GM19397 (cell line): ENCODE results near the gene CNTNAP5.

Source experiments
- ATAC-seq: cut with Tn5 transposase; IDR thresholded peaks from one replicate; pipeline ENCODE4 v1.9.1; 2021; ENCODE audit warnings: mild to moderate bottlenecking, moderate library complexity; ENCODE audit not compliant: unreplicated experiment

The CNTNAP5 gene

GRCh38 chr2:124875627-124876244 is 850.6 kb downstream of the CNTNAP5 start:
- no peak for ATAC-seq

DNA sequence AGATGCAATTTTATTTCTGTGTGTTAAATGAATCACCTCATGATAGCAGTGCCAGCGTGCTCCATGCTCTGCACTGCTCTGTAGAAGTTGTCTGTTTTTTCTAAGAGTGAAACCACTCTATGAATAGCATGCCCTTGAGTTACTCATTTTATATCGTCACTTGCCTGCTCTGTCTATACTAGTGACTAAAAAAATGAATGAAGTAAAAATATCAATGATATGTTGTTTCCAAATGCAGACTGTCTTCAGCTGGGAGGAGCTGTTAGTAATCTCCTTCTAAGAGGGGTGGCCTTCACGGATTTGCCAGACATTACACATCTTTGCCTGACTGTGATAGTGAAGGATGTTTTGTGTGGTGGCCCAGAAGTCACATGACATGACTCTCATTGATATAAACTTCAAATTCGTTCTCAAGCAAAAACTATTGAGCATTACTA is 852.1 kb downstream of the CNTNAP5 start:
- ATAC-seq, result no peak

DNA sequence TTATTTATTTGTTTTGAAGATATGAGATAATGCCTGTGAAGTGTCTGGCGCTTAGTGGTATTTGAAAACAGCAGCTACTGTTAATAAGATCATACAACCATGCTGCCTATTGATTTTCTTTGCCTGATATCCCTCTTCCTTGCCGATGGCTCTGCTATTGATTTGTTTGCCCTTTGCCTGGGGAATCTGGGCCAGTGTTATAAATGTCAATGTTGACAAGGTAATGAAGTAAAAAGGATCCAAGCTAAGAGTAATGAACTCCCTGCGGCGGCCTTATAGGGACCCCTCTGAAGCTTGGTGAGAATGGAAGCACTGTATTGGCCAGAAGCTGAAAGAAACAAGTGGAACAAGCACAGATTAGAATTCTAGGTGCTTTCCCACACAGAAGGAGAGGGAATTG is 854.6 kb downstream of the CNTNAP5 start:
- ATAC-seq, result no peak

DNA sequence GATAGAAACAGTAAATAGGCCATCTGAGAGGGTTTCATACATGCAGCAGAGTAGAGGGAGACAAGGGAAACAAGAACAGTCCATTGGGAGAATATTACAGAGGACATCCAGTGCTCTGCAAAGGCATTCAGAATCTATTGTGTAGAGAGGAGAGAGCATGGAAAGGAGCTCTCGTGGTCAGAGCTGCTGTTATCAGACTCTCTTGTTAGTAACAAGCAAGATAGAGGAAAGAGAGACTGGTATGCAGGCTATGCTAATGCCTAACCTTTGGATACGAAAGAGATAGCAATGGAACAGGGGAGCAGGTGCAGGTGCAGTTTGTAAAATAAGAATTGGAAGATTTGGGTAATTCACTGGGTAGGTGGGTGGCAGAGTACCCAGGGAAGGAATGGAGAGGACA is 855.9 kb downstream of the CNTNAP5 start:
- ATAC-seq, result no peak

DNA sequence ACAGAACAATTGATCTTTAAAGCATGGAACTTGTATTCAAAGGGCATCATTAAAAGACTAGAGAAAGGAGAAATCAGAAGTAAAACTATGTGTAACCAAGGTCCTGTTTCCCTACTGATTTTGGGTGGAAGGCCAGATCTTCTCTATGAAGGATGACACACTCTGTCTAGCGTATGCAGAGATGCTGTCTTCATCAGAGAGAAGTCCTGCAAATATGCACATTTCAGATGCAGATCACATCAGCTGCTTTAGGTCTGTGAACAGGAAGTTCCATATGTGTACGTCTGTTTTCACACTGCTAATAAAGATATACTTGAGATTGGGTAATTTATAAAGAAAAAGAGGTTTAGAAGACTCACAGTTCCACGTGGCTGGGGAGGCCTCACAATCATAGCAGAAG is 857.3 kb downstream of the CNTNAP5 start:
- no peak for ATAC-seq

DNA sequence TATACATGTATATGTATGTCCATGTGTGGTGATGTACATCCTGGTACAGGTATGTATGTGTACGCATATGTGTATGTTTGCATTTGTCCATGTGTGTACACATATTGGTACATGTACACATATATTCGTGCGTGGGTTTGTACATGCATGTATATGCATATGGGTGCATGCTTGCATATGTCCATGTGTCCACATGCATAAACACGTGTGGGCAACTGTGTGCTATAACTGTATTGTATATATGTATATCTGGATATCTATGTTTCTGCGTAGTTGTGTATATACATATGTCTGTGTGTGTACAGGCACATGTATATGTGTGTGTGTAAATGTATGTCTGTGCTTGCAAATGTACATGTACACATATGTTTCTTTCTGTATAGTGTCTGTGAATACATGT is 858.5 kb downstream of the CNTNAP5 start:
- ATAC-seq, result no peak

- ATAC-seq, result no peak
These were observed 859.2 kb downstream of the CNTNAP5 start for GRCh38 chr2:124884315-124884714.

DNA sequence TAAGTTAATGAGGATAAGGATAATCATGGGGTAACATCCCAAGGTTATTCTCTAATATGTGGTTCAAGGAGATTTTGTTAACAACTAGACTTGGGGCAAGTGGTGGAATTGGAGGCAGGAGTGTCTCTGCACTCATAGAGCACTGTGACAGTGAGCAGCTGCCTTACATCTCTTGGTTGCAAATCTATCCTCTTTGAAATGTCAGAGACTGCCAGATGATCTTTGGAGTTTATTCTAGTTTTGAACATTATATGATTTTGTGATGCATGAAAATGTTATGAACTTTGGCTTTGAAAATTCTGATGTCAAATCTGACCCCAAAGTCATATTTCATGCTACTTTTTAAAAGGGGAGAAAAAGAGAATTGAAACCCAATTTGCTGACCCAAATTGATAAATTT is 861.1 kb downstream of the CNTNAP5 start:
- no peak for ATAC-seq

GRCh38 chr2:124887466-124887865 is 862.4 kb downstream of the CNTNAP5 start:
- ATAC-seq, result no peak

DNA sequence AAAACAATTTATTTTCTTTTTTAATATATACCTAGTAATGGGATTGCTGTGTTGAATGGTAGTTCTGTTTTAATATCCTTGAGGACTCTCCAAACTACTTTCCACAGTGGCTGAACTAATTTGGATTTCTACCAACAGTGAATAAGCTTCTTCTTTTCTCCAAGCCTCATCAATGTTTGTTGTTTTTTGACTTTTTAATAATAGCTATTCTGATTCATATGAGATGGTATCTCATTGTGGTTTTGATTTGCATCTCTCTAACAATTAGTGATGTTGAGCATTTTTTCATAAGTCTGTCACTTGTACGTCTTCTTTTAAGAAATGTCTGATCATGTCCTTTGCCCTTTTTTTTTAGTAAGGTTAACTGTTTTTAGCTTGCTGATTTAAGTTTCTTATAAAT is 863.3 kb downstream of the CNTNAP5 start:
- ATAC-seq, result no peak

DNA sequence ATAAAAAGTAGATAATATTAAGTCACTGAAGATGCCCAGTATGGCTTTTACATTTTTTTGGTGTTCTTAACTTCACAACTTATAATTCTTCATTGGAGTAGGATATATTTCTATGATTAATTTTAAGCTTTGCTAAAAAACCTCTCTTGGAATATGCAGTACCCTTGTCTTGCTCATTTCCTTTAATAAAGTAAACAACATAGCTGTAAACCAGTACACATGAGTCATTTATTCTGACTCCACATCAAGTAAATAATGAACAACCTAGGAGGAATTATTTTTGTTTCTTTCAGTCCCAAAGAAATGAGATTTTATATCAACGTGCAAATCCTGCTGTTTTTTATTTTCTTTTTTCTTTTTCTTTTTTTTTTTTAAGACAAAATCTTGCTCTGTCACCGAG is 869.1 kb downstream of the CNTNAP5 start:
- ATAC-seq, result no peak

- no peak for ATAC-seq
These were observed 873.7 kb downstream of the CNTNAP5 start for GRCh38 chr2:124898827-124899226.

DNA sequence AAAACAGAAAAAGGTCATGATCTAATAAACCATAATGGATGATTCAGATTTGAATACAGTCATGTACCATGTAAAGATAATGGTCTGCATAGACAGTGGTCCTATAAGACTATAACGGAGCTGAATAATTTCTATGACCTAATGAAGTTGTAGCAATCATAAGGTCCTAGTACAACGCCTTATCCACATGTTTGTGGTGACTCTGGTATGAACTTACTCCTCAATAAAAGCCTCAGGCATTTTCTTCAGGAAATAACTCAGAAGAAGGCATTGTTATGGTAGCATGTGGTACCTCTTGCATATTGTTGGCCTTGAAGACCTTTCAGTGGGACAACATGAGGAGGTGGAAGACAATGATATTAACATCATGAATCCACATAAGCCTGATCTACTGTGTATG is 883.3 kb downstream of the CNTNAP5 start:
- ATAC-seq, result no peak

GRCh38 chr2:124911560-124911959 is 886.5 kb downstream of the CNTNAP5 start:
- no peak for ATAC-seq

- ATAC-seq, result no peak
These were observed 888.8 kb downstream of the CNTNAP5 start for GRCh38 chr2:124913868-124914267.

DNA sequence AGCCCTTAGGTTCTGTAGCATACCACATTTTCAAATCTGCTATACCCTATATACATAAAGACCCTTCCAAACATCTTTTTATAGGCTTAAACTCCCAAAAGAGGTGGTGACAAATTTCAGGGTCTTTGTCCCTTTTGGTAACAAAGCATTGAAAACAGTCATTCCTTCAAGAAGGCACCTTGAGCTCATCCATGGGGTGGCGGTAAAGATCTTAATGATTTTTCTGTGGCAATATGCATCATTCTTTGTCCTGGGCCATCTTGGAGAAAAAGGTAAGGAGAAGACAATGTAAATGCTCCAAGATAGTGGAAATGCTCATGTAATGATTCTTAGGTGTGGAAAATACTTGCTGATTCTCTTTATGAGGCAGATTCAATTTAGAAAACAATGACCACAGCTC is 890.5 kb downstream of the CNTNAP5 start:
- no peak for ATAC-seq

DNA sequence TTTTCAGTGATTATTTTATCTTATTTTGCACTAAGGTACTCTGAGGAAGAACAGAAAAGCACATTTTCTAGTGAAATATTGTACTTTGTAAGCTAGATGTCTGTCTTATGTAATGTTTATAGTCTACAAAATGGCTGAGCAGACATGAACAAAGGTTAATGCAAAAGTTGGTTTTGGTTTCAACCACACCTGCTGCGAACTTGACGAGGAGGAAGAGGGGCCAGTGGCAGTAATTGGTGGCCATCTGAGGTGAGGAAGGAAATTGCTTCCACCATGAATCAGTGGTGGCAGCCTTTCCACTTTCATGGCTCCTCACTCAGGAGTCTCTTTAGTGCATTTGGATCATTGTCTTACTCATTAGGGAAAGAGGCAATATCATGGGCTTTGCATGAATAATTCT is 894.2 kb downstream of the CNTNAP5 start:
- no peak for ATAC-seq

- no peak for ATAC-seq
These were observed 895.4 kb downstream of the CNTNAP5 start for GRCh38 chr2:124920448-124920847.

DNA sequence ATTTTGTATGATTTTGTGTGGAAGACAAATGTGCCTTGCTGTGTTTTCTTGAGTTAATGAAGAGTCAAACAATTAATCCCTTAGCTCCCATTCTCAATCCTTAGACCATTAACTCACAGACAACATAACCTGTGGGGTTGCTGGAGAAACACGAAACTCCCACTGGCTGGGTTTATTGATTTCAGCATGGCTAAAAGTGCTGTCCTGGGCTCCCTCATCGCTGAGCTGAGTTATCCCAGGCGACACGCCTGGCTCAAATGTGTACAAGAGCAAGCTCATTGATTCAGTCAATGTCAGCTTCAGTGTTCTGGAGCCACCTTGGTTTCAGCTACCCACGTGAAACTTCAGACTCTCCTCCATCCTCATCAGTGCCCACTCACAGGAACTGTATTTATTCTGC is 896.1 kb downstream of the CNTNAP5 start:
- no peak for ATAC-seq

DNA sequence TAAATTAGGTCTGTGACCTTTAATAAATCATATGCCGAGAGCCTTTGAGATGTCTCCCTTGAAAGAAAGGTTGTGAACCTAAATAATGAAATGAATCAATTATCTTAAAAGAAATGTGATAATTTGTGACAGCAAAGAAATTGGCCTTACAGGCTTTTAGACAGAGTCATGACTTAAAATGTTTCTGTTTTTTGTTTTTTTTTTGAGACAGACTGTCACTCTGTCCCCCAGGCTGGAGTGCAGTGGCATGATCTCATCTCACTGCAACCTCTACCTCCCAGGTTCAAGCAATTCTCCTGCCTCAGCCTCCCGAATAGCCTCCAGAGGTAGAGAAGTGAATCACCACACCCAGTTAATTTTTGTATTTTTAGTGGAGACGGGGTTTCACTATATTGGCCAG is 898.0 kb downstream of the CNTNAP5 start:
- ATAC-seq, result no peak

DNA sequence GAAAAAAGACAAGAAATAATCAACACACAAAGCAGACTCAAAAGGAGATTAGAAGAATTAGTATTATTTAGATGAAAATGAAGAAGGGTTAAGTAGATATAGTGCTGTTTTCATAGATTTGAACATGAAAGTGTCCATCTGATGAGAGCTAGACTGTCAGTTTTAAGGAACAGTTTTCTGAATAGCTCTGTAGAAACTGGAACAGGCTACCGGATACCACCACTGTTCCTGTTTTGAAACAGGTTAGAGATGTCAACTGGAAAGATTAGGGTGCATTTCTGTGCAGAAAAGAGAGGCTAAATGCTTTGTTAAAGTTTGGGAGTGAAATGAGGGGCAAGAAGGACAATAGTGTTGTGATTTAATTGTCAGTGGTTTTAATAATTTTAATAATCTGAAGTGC is 908.8 kb downstream of the CNTNAP5 start:
- no peak for ATAC-seq

DNA sequence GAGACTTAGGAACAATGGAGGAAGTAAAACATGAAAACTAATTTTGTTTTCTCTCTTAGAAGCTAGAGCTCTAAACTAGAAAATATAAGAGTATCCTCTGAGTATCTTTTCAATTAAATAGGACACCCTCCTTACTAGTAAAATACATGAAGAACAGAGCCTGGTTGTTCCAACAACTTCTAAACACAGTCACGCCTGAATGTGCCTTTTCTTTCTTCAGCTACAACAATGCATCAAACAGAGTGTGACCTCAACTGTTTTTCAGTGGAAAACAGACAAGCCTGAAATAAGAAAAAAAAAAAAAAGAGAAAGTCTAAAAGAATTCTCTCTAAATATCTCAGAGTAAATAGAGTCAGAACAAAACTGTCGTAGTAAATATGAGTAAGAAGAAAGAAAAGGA is 928.8 kb downstream of the CNTNAP5 start:
- no peak for ATAC-seq

DNA sequence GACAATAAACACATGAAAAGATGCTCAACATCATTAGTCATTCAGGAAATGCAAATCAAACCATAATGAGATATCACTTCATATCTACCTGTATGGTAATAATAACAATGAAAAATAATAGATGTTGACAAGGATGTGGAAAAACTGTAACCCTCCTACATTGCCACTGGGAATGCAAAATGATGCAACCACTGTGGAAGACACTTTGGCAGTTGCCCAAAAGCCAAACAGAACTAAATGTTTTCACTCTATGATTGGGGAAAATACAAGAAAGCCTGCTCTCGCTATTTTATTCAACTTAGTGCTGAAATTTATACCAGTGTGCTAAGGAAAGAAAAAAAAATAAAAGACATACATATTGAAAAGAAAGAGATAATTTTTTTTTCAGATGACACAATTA is 934.5 kb downstream of the CNTNAP5 start:
- no peak for ATAC-seq
